IMR-90 (cell line): ENCODE results near the gene SMIM21.

Experiments used
- CEBPB ChIP-seq: IDR thresholded peaks from 2 replicates; pipeline ENCODE4 v1.6.1; 2012; ENCODE audit warnings: low read depth, low read length, improper control_type of control experiment
- ELK1 ChIP-seq: fragments of 150-350 bp; IDR thresholded peaks from 2 replicates; pipeline ENCODE4 v1.6.1; 2016; ENCODE audit warnings: low read depth, mild to moderate bottlenecking, low read length, moderate library complexity, borderline replicate concordance
- MAZ ChIP-seq: IDR thresholded peaks from 2 replicates; pipeline ENCODE4 v1.6.1; 2012; ENCODE audit warnings: low read depth, mild to moderate bottlenecking, low read length, improper control_type of control experiment, moderate library complexity, borderline replicate concordance
- MXI1 ChIP-seq: IDR thresholded peaks from 2 replicates; pipeline ENCODE4 v1.6.1; 2012; ENCODE audit warnings: low read depth, mild to moderate bottlenecking, low read length, moderate library complexity, borderline replicate concordance
- POLR2A ChIP-seq: IDR thresholded peaks from 2 replicates; pipeline ENCODE4 v1.6.1; 2012; ENCODE audit warnings: mild to moderate bottlenecking, low read depth, low read length
- TF ChIP-seq, protein P1 (sequence below): conservative IDR thresholded peaks from 2 replicates; pipeline ENCODE4 v1.5.1; 2012; ENCODE audit warnings: mild to moderate bottlenecking, low read depth, low read length, improper control_type of control experiment
- TF ChIP-seq, protein P2 (sequence below): fragments of 150-350 bp; IDR thresholded peaks from 2 replicates; pipeline ENCODE4 v1.6.1; 2017; ENCODE audit warnings: mild to moderate bottlenecking, antibody characterized with exemption, low read length, low read depth

GRCh38 chr18:75376004-75376403 is 51.5 kb downstream of the SMIM21 start:
- TF ChIP-seq ELK1: no peak
- TF ChIP-seq MXI1: no peak
- TF ChIP-seq POLR2A: no peak
- TF ChIP-seq, protein P1, sequence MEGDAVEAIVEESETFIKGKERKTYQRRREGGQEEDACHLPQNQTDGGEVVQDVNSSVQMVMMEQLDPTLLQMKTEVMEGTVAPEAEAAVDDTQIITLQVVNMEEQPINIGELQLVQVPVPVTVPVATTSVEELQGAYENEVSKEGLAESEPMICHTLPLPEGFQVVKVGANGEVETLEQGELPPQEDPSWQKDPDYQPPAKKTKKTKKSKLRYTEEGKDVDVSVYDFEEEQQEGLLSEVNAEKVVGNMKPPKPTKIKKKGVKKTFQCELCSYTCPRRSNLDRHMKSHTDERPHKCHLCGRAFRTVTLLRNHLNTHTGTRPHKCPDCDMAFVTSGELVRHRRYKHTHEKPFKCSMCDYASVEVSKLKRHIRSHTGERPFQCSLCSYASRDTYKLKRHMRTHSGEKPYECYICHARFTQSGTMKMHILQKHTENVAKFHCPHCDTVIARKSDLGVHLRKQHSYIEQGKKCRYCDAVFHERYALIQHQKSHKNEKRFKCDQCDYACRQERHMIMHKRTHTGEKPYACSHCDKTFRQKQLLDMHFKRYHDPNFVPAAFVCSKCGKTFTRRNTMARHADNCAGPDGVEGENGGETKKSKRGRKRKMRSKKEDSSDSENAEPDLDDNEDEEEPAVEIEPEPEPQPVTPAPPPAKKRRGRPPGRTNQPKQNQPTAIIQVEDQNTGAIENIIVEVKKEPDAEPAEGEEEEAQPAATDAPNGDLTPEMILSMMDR: no peak
- TF ChIP-seq MAZ: no peak
- no peak for TF ChIP-seq CEBPB
- TF ChIP-seq, protein P2, sequence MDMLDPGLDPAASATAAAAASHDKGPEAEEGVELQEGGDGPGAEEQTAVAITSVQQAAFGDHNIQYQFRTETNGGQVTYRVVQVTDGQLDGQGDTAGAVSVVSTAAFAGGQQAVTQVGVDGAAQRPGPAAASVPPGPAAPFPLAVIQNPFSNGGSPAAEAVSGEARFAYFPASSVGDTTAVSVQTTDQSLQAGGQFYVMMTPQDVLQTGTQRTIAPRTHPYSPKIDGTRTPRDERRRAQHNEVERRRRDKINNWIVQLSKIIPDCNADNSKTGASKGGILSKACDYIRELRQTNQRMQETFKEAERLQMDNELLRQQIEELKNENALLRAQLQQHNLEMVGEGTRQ: no peak
